Right renal cortex interstitium (tissue), 3 donors: ENCODE data around the gene SYNE1. TPM values are rescaled to one million over a fixed set of nuclear protein-coding genes. Genes with fewer than 3 reads are reported as not detected.
"Not testable (repeated sequence)": the region's sequence is repeated elsewhere in the genome, so short reads cannot be mapped to it uniquely, and the experiment has no call there.

Experiments used
- DNase-seq, 3 donors: peaks; one replicate each; pipeline ENCODE4 v3.0.0-alpha.2; 2013; ENCODE audit warnings: low read depth in 3 of 3, low spot score in 2 of 3
- polyA plus RNA-seq, 3 donors: library from polyadenylated mRNA; unstranded; fragments of 120-200 nt; gene quantifications; one replicate each; pipeline ENCODE4 v1.2.1, GENCODE V29; 2013; ENCODE audit not compliant: insufficient read length in 3 of 3

The SYNE1 gene
- polyA plus RNA-seq, 3 donors: 94.6 to 100 (median 99.0) TPM

DNA sequence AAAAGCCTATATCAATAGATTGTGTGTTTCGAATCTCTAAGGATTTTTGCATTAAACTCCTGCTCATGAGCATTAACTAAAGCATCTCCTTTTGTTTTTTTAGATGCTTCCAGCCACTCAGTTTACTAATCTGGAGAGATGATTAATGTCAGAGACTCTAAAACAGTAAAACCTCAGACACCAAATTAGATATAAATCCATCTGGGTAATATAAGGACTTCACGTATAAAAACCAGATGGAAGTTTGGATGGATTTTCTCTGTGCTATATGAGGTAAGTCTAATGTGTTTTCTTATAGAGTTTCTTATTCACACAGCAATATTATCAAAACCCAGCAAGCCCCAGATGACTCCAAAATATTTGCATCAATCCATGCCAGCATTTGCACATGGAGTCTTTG, 137.2 kb downstream of the SYNE1 start:
- DNase-seq: no peak

DNA sequence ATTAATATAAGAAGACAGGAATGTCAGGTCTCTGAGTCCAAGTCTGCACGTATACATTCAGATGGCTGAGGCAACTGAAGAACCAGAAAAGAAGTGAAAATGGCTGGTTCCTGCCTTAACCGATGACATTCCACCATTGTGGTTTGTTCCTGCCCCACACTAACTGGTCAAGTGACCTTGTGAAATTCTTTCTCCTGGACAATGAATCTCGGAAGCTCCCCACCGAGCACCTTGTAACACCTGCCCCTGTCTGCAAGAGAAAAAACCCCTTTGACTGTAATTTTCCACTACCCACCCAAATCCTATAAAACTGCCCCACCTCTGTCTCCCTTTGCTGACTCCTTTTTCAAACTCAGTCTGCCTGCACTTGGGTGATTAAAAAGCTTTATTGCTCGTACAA, 140.4 kb downstream of the SYNE1 start:
- DNase-seq: no peak

DNA sequence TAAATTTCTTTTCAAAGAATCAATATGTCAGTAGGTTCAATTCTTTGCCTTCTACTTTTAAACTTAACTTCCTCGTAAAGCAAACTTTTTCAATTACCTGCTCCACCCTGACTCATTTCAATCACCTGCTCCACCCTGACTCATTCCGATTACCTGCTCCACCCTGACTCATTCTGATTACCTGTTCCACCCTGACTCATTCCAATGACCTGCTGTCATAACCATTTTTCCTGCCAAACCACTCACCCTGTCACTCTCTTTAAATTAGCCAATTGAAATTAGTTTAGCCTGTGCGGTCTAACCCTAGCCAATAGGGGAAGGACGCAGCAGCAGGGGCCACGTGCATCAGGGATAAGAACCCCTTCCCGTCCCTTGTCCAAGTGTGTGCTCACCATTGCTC, 141.7 kb downstream of the SYNE1 start:
- DNase-seq: not testable (repeated sequence)

DNA sequence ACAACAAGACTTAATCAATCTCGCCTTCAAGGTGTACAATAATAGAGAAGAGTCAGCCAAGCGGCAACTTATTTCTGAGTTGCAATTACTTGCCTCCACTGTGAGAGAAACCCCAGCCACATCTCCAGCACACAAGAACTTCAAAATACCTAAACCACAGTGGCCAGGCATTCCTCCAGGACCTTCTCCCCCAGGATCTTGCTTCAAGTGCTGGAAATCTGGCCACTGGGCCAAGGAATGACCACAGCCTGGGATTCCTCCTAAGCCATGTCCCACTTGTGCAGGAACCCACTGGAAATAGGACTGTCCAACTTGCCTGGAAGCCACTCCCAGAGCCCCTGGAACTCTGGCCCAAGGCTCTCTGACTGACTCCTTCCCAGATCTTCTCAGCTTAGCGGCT, 144.9 kb downstream of the SYNE1 start:
- not testable (repeated sequence) for DNase-seq

DNA sequence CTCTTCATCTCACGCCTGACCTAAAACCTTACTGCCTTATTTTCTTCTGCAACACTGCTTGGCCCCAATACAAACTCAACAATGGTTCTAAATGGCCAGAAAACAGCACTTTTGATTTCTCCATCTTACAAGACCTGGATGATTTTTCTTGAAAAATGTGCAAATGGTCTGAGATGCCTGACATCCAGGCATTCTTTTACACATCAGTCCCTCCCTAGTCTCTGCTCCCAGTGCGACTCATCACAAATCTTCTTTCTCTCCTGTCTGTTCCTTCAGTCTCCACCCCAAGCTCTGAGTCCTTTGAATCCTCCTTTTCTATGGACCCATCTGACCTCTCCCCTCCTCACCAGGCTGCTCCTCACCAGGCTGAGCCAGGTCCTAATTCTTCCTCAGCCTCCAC, 145.7 kb downstream of the SYNE1 start:
- DNase-seq: not testable (repeated sequence)

DNA sequence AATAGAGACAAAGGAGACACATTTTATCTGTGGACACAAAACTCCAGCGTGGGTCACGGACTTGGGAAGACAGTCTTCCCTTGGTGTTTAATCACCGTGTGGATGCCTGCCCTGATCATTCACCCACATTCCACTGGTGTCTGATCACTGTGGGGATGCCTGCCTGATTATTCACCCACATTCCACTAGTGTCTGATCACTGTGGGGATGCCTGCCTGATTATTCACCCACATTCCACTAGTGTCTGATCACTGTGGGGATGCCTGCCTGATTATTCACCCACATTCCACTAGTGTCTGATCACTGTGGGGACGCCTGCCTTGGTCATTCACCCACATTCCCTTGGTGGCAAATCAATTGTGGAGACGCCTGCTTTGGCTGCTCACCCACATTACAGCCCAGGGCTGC, 146.2 kb downstream of the SYNE1 start:
- not testable (repeated sequence) for DNase-seq

DNA sequence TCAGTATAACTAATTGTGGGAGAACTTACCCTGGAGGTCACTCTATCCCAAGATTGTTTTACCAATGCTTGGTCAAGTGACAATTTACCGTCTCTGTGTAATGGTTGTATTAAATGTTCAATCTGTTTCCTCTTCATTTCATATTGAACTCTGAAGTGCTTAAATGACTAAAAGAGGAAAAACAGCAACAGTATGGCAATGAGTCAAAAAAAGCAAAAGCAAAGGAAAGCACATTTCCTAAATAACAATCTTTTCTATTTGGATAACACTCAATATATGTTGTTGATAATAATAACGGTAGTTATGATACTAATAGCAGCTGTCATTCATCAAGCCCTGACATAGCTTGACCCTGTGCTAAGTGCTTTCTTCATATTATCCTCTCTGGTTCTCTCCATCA, 152.4 kb downstream of the SYNE1 start:
- DNase-seq: no peak

DNA sequence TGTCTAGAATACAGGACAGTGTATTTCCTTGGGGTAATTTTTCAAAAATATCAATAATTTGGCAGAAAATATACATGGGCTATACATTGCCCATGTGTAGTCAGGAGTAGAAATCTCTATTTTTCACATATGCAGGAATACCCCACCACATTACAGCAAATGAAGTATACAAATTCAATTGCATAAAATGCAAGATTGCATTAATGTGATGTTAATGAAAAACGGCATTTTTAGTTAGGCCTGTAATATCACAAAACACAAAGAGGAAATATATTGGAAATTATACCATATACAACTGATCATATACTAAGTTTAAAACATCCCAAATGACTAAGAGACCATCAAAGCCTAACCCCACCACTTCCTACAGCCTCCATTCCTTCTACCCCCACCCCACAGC, 154.9 kb downstream of the SYNE1 start:
- DNase-seq: no peak

DNA sequence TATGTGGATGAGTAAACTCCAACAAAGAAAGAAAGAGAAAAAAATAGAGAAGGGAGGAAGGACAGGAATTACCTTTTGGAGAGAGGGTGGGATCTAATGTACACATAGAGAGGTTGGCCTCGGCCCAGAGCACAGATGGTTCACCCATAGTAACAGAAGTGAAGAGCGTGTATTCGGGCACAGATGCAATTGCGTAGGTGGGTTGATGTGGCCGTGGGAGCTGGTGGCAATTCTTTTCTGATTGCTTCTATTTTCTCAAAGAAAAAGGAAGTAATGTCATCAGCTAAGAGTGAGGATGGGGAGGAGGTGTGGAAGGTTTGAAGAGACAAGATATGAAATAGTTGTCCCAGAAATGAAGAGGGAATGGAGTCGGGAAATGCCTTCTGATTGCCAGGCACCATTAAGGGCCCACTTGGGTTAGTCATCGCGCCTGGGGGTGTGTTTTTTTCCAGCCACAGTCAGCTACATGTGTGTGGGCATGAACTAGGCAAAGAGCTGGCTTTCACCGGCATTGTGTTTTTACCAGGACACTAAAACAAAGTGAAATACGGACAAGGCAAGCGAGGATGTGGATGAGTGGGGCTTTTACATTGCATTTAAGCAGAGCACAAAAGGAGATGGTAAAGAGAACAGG, 158.7 kb downstream of the SYNE1 start:
- DNase-seq: no peak

DNA sequence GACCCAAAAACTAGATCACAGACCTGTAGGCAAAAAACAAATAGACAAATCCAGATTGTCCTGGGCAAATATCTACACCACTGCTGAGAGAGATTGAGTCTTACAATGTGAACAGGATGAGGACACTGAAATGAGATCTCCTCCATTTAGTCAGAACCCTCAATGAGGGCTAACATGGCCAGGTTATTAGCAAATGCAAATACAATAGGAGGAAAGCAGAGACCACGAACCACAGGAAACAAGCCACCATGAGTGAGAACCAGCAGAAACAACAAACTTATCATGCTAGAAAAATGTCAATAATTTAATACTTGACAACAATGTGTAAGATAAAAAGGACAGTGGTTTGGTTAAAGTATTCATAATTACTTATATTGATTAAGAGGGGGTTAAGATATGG, 162.8 kb downstream of the SYNE1 start:
- DNase-seq: no peak

DNA sequence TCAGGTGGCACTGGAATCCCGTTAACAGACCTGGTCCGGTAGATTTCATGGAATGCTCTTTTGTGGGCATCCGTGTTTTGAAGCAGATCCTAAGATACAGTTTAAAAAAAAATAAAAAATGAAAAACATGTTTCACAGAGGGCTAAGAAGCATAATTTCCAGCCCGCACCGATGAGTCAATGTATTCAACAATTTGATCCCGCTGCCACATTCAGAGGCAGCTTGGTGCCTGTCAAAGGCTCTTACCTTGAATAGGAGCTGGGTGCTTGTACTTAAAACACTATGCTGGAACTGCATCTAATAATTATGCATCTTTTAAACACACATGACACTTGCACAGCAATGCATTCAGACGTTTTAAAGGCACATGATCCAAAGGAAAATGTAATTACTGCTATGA, 164.8 kb downstream of the SYNE1 start:
- no peak for DNase-seq

DNA sequence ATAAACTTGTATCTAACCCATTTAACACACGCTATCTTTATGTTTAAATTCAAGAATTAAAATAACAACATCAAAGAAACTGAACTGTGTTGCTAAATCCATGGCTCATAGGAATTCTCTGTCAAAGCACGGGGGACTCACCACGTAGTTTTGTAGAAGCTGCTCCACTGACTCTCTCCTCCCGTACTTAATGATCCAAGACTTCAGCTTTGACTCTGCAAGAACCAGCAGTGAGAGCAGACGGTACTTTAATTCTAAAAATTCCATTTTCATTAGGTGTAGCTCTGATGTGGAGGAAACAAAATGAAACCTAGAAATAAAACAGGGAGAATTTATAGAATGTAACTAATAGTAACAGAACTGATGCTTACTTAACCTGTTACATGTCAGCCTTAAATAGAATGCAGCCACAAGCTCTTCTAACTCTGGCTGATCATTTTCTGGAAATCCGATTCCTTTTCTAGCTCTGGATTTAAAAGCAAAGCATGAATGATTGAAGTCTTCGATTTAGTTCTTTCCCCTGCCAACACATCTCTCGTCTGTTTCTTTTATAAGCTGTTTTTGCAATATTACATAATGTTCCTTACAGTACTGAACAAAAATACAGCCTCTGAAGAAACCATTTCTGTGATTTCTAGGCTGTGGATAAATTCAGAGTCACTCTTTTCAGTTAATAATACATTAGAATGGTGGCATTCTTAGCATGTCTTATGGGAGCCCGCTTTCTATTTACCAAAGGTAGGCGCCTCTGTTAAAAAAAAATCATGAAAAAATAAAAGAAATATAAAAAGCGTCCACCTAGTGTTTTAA, 165.5 kb downstream of the SYNE1 start:
- DNase-seq: peak; percentile 29 to 49 (median 36)

DNA sequence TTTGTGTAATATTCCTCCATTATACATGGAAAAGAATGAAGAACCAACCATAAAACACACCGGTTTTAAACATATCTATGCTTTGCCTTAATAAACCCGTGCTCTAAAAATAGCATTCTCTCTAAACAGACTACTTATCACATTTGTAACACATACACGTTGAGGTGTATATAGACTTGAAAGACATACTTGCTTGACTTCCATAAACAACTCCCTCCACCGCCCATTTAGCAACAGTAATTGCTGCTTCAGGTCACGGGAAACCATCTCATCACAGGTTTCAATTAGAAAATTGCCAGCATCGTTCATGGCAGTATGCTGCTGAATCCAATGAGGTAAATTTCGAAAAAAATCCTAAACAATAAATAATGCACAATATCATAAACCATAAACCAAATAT, 174.0 kb downstream of the SYNE1 start:
- no peak for DNase-seq

DNA sequence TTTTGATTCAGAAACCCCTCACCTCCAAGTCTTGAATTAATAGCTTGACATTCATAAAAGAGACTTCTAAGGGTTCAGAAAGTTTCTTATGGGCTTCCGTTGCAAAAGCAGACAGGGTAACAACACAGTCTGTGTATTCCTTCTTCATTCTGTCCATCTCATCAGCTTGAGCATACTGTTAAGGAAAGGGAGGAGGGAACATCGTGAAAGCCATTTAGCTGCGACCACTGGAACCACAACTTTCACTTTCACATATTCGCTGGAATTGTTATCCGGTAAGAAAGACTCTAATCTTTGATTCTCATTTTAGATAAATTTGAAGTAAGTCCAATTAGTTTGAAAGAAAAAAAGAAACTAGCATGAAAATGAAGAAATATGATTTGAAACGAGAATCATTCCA, 174.4 kb downstream of the SYNE1 start:
- no peak for DNase-seq

DNA sequence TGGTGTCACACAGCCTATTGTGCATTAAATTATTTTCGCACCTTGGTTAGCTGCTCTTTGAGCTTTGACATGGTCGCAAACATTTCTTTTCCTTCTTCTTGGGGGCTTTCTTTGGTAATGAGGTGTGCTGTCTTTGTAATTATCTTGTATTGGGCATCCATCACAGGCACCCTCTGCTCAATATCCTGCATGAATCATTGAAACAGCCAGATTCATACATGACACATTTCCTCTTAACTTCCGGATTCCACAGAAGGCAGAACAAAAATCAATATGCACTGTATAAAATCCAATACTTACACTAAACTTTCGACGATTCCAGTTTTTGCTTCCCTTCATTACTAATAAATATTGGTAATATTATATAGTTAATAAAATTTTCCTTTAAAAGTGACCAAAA, 175.6 kb downstream of the SYNE1 start:
- no peak for DNase-seq

DNA sequence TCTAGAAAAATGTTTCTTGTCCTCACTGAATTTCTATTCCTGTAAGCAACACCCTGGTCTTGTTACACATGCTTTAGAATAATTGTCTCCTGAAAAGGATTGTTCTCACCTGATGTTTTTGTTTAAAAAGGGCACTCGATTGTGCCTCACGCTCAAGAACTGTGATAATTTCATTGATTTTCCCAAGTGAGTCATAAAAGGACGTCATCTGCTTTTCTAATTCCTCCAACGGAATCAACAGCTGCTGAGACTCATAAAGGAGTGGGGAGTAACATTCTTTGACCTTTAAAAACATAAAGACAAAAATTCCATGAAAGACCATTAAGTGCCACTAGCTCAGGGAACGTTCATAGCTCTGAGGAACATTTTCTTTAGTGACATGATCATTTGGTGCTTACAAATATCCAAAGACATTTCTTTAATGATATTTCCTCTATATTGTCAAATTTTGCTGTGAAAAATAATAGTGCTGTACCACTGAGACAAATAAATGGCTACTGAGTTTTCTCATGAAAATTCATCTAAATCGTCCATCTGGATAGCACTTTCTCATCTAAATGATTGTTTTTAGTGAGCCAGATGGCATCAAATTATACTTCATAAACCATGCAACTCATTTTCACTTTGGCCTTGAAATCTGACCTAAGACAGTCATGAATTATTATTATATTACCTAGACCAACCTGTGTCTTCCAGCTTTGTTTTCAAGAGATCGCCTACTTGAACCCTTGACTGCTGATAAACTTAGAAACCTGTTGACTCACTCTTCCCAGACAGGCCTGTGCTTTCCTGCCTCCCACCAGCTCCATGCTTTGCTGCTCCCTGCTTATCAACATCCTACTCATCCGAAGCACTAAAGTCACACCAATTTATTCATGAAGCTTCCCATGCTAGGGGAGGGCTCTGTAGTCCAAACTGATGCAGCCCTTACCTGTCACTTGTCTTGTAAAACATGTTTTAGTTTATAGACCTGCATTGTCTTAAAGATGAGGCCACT, 178.2 kb downstream of the SYNE1 start:
- no peak for DNase-seq

DNA sequence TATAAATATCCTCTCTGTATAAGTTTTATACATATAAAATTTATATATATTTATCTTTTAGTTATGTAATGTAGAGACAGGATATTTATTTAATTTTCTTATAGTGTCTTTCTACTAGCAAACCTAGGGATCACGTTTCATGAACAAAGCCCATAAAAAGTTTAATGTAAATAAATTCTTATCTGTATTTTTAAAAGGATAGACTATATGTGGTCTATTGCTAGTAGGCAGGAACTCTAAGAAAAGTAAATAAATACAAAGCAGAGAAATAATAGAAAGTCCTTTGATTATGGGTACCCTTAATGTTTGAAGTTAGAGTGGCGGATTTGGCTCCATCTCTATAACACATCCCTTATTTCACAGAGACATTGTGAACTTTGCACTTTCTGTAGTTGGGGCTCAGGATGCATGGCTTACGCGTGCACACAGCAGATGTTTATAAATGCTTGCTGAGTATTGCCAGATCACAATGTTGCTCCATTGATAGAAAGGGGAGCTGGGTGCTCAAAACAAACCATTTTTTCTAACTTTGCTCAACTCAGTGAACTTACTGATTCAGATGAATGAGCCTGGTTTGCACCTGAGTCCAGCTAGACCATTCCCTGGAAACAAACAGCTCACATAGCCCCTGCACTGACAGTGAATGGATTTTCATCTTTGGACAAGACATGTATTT, 179.1 kb downstream of the SYNE1 start:
- DNase-seq: no peak

DNA sequence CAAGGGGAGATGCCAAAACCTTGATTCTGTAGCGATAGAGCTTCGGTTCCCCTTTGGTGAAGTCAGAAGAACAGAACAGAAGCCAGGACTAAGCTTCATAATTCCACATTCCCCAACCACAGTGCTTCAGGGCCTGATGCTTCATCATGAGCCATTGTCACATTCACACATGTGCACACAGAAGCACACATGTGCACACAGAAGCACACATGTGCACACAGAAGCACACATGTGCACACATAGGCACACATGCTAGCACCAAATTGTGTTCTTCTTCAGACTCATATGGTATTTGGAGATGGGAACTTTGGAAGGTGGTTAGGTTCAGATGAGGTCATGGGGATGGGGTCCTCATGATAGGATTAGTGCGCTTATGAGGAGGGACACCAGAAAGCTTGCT, 183.2 kb downstream of the SYNE1 start:
- DNase-seq: no peak

DNA sequence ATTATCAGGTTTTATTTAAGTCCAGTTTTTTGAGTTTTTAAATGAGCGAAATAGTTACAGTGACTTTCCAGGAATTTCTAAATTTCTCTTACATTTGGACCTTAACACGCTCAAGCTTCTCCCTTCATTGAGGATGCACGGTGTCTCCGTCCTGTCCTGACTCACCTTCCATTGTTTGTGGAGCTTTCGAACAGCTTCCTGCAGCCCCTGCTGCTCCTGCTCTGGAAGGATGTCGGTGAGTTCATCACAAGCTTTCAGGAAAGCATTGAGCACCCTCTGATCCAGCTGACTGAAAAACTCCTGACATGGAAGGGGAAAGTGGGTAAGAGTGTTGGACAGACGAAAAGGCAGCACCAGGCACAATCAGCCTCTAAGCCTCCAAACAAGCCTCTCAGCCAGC, 183.7 kb downstream of the SYNE1 start:
- no peak for DNase-seq

DNA sequence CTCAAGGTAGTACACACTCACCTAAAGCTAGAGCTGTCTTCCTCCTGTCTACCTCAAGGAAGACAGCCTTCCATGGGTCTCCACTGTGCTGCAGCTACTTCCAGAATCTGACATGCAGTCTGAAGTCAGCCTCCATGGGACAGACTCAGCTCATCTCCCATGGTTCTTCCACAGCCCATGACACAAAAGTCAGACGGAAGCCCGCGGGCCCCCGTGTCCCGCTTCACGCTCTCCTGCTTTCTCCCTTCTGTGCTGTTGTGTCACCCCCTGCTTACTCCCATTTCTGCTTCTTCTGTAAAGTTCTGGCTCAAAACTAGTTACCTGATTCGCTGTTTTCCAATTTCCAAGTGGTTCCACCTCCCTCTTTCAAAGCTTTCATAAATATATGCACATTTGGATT, 184.5 kb downstream of the SYNE1 start:
- no peak for DNase-seq

DNA sequence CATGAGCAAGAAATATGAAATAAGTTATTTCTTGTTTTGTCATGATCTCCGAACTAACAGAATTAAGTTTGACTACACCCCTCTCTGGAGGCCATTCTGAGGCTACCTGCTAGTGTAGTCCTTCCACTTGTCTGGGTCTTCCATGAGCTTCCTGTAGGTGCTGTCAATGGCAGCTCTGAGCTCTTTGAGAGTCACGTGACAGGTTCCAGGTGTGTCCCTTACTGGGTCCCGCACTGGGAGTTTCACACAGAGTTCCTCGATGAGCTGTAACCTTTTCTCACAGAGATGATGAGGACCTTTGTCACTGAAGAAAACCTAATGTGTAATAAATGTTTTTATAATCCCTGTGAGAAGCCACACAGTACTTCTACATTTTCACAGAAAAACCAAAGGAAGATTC, 186.6 kb downstream of the SYNE1 start:
- no peak for DNase-seq
